ENCODE measurements around the gene LCN6.
"Not testable (repeated sequence)": the region's sequence is repeated elsewhere in the genome, so short reads cannot be mapped to it uniquely, and the experiment has no call there.

LCN6 gene

DNA sequence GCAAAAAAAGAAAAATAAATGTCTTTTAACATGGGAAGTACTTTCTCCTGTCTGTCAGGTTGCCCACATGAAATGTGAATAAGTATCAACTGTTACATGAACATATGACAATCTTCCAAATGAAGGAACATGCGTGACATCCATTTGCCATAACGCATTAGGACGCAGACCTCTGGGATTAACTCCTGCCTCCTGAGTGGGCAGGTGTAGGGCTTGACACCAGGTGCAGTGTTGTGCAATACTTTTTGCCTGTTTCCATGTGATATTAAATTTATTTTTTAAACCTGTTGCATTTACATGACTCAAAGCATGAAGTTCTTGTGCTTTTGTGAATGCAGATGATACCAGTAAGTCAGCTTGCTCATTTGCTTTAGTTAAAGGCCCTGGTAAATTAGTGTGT lies 34.1 kb upstream of the LCN6 start:
- no peak for DNase-seq

DNA sequence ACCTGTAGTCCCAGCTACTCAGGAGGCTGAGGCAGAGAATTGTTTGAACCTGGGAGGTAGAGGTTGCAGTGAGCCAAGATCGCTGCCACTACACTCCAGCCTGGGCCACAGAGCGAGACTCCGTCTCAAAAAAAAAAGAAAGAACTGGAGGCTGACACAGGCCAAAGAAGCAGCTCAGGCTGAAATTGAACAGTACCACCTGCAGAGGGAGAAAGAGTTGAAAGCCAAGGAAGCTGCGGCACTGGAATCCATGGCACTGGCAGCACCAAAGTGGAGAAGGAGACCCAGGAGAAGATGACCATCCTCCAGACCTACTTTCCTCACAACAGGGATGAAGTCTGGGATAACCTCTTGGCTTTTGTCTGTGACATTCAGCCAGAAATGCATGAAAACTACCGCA lies 31.5 kb upstream of the LCN6 start:
- DNase-seq, result no peak

DNA sequence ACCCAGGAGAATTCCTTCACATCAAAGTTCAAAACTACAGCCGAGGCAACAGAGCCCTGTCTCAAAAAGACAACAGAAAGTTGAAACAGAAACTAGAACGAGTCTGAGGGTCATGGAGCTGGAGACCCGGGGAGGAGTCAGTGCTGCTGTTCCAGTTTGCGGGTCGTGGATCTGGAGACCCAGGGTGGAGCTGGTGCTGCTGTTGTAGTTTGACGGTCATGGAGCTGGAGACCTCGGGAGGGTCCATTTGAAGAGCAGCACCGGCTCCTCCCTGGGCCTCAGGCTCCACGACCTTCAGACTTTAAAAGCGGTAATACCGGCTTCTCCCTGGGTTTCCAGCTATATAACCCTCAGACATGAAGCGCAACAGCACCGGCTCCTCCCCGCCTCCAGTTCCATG lies 29.0 kb upstream of the LCN6 start:
- DNase-seq, result no peak

GRCh38 chr9:136776947-136777346 lies 28.6 kb upstream of the LCN6 start:
- no peak for DNase-seq

- DNase-seq, result no peak
These were observed 26.9 kb upstream of the LCN6 start for GRCh38 chr9:136775191-136775590.

GRCh38 chr9:136774416-136775045 lies 26.2 kb upstream of the LCN6 start:
- DNase-seq, result no peak

- DNase-seq, result no peak
These were observed 25.2 kb upstream of the LCN6 start for GRCh38 chr9:136773386-136774044.

- no peak for DNase-seq
These were observed 23.6 kb upstream of the LCN6 start for GRCh38 chr9:136771907-136772415.

DNA sequence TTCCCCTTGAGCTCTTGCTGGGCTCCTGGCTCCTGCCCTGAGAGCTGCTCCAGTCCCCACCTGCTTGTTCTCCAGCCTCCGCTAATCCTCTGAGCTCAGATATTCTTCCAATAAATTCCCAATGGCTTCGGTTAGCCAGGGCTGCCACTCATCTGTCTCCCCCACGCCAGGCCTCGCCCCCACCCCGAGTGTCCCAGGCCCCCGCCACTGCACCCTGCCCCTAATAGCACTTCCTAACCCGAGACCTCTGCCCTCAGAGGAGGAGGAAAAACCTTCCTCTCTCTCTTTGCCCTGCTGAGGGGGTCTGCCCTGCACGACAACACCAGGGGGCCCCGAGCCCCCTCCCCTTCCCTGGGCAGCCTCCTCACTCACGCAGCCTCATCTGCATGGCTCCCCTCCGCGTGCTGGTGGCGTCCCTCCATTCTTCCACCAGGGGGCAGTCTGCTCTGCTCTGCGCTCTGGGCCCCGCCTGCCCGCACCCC lies 21.4 kb upstream of the LCN6 start:
- DNase-seq, result no peak

DNA sequence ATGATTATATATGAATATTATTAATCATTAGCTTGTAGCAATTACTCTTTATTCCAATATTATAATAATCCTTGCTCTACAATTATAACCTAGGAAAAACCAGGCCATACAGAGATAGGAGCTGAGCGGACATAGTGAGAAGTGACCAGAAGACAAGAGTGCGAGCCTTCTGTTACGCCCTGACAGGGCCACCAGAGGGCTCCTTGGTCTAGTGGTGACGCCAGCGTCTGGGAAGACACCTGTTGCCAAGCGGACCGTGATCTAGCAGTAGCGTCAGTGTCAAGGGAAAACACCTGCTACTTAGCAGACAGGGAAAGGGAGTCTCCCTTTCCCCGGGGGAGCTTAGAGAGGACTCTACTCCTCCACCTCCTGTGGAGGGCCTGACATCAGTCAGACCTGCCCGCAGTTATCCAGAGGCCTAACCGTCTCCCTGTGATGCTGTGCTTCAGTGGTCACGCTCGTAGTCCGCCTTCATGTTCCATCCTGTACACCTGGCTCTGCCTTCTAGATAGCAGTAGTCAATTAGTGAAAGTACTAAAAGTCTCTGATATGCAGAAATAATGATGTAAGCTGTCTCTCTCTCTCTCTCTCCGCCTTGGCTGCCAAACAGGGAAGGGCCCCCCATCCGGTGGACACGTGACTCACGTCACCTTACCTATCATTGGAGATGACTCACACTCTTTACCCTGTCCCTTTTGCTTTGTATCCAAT lies 18.2 kb upstream of the LCN6 start:
- DNase-seq, result not testable (repeated sequence)

DNA sequence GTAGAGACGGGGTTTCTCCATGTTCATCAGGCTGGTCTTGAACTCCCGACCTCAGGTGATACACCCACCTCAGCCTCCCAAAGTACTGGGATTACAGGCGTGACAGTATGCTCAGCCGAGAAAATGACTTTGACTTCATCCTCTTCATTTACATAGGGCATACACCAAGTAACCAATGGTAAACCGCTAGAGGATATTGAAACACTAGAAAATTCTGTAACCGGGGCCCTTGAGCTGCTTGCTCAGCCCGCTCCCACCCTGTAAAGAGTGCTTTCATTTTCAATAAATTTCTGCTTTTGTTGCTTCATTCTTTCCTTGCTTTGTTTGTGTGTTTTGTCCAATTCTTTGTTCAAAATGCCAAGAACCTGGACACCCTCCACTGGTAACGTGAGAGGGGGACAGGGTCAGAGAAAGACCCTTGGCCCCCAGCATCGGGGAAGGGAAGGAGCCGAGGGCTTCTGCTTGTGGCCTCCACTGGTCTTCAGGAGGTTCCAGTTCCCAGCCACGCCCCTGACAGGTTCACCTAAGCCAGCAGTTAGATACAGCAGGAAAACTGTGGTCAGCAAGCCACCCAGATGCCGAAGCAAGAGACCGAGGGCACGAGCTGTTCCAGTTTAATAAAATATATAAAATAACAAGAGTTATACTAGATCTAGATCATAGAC lies 17.6 kb upstream of the LCN6 start:
- not testable (repeated sequence) for DNase-seq

GRCh38 chr9:136765041-136765440 lies 16.7 kb upstream of the LCN6 start:
- no peak for DNase-seq

DNA sequence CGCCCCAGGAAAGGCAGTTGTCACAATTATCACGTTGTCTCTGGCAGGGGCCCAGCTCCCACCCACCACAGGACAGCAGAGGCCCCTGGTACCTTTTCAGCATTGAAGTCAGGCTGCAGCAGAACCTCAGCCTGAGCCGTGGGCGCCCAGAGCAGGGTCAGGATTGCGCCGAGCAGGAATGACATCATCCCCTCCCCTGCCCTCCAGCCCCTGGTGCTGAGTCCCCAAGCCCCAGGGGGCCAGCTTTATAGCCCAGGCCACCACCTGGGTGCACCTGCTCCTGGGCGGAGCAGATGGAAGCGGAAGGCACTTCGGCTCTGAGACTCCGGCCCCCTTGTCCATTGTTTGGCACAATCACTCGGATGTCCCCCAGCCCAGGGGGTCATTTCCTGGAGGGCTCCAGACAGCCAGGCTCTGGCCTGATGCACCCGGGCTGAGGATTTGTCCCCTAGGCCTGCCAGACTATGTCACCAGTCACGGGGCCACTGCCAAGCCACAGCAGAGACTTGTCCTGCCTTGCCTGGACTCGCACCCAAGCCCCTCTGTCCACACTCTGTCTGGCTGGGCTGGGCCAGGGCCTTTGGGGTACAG lies 16.1 kb upstream of the LCN6 start, which contains the start of gene LCN15:
Gene LCN15 (minus strand): TSS at position 218 of the 591 bp plus-strand sequence. CDS start 30 bp downstream, at position 188.
- no peak for DNase-seq

DNA sequence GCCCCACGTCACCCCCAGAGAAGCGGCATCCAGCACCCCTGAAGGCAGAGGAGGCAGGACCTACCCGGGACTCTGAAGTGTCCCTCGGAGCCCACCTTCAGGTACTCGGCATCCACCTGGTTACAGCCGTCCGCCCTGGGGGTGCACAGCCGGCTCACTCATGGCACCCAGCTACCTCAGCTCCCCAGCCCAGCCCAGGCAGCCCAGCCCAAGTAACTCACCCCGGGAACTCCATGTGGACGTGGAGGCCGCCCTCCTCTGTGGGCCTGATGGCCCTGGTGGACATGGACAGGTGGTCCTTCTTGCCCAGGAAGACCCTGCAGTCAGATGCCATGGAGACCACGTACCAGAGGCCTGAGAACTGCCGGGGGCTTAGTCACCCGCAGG lies 15.3 kb upstream of the LCN6 start:
- no peak for DNase-seq

DNA sequence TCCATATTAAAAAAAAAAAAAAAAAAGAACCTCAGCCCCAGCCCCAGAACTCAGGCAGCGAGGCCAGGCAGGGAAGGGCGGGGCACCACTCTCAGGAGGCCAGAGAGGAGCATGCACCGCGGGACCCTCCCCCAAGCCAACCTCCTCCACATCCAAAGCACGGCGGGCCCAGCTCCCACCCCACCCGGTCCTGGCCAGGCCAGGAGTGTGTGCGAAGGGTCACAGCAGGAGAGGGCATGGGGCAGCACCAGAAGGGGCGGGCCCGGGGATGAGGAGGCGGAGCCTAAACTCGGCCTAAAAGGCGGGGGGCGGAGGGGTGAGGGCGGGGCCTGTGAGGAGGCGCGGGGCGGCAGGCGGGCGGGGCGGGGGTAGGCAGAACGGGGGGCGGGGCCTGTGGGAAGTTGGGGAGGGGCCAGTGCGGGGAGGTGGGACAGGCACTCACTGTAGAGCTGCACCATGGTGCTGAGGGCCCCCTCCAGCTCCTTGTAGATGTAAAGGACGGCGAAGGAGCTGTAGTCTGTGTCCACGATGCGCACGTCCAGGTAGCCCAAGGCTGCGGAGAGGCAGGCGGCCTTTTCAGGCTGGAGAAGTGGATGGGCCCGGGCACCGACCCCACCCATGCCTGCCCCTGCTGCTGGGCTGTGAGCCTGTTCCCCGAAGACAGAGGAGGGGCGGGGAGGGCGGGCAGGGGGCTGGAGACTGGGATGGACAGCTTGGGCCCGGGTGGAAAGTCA lies 14.8 kb upstream of the LCN6 start:
- no peak for DNase-seq

GRCh38 chr9:136762221-136762691 lies 13.9 kb upstream of the LCN6 start:
- DNase-seq, result no peak

DNA sequence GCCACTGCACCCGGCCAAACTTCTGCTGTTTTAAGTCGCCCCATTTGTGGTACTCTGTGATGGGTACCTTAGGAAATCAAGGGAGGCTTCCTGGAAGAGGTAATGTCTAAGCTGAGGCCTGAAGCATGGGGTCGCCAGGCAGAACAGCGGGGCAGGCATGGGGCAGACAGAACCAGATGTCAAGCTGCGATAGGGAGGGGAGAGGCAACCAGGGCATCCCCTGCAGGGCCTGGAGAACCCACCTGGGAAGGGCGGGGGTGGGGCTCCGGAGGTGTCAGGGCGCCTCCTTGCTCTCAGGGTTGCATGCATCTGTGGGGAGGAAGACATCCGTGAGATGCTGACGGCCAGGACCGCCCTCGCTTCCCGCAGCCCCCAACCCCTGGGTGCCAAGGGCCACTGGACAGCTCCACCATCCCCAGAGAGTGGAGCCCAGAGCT lies 13.2 kb upstream of the LCN6 start:
- DNase-seq, result no peak

DNA sequence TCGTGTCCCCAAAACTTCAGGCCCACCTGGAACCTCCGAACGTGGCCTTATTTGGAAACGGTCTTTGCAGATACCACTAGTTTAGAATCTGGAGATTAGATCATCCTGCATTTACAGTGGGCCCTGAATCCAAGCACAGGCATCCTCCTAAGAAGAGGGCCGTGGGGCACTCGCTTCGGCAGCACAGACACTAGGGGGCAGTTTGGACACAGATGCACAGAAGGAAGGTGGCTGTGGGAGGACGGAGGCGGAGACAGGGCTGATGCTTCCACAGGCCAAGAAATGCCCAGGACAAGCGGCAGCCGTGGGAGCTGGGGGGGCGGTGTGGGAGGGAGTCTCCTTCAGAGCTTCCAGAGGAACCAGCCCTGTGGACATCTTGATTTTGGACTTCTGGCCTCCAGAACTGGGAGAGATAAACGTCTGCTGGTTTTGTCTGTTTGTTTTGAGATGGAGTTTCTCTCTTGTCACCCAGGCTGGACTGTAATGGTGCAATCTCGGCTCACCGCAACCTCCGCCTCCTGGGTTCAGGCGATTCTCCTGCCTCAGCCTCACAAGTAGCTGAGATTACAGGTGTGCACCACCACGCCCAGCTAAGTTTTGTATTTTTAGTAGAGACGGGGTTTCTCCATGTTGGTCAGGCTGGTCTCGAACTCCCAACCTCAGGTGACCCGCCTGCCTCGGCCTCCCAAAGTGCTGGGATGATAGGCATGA lies 12.7 kb upstream of the LCN6 start:
- peak; percentile 61 for DNase-seq

- no peak for DNase-seq
These were observed 12.1 kb upstream of the LCN6 start for GRCh38 chr9:136760424-136760823.

- no peak for DNase-seq
These were observed 11.4 kb upstream of the LCN6 start for GRCh38 chr9:136759436-136760325.

Data from HCEC 1CT (cell line).